SK-N-SH (cell line): ENCODE measurements around the gene MCUB. TPM values are rescaled to one million over a fixed set of nuclear protein-coding genes. Genes with fewer than 3 reads are reported as not detected.

Source experiments
- CTCF ChIA-PET: fragments of 300-600, 350-600 bp; formaldehyde crosslinking; extraction: SDS; loops from one replicate; lab custom pipeline; 2021; lab: Yijun Ruan, JAX
- POLR2A ChIA-PET: fragments of 350-600 bp; sonication (Branson Sonifier 250); formaldehyde crosslinking; extraction: SDS; loops from one replicate; lab custom pipeline; 2020; ENCODE audit warnings: antibody characterized with exemption, inconsistent platforms; lab: Yijun Ruan, JAX
- DNase-seq: peaks from one replicate; pipeline ENCODE4 v3.0.0; 2012
- H2AFZ ChIP-seq: fragments of 200-600 bp; sonication (generic); 2 replicates; pipeline ENCODE4 v1.8.1; 2016; ENCODE audit warnings: antibody characterized with exemption, mild to moderate bottlenecking, low read depth
- H3F3A ChIP-seq: fragments of 200-600 bp; sonication (generic); replicated peaks from 2 replicates; pipeline ENCODE3; 2016; ENCODE audit warnings: antibody characterized with exemption, mild to moderate bottlenecking; ENCODE audit not compliant: insufficient read depth
- H3K27ac ChIP-seq, 2 experiments: fragments of 200-500 bp in 1 of 2; fragments of 200-600 bp in 1 of 2; sonication (Bioruptor generic) in 1 of 2; sonication (generic), shearing (Covaris generic) in 1 of 2; 2 replicates each; pipeline versions ENCODE4 v1.5.1 to v1.6.1; 2014 to 2016; ENCODE audit warnings: low read depth in 2 of 2, inconsistent platforms in 1 of 2, low read length in 1 of 2, mild to moderate bottlenecking in 1 of 2, mixed read lengths in 1 of 2
- H3K27me3 ChIP-seq: fragments of 200-600 bp; sonication (generic), shearing (Covaris generic); 2 replicates; pipeline ENCODE4 v1.6.1; 2016; ENCODE audit warnings: mixed run types; ENCODE audit not compliant: insufficient read depth
- H3K36me3 ChIP-seq, 2 experiments: fragments of 200-500 bp in 1 of 2; fragments of 200-600 bp in 1 of 2; sonication (Bioruptor generic) in 1 of 2; sonication (generic) in 1 of 2; replicated peaks in 1 of 2; 2 replicates each; pipeline versions ENCODE3 to v1.5.1; 2014 to 2016; ENCODE audit warnings: low read length in 1 of 2, mild to moderate bottlenecking in 1 of 2; ENCODE audit not compliant: insufficient read depth in 2 of 2, control insufficient read depth in 1 of 2
- H3K4me1 ChIP-seq, 2 experiments: fragments of 200-500 bp in 1 of 2; fragments of 200-600 bp in 1 of 2; sonication (Bioruptor generic) in 1 of 2; sonication (generic), shearing (Covaris generic) in 1 of 2; 2 replicates each; pipeline versions ENCODE4 v1.5.1 to v1.6.1; 2014 to 2016; ENCODE audit warnings: low read depth in 1 of 2, low read length in 1 of 2, mixed run types in 1 of 2; ENCODE audit not compliant: insufficient read depth in 2 of 2, control insufficient read depth in 1 of 2
- H3K4me2 ChIP-seq: fragments of 200-600 bp; sonication (generic), shearing (Covaris generic); 2 replicates; pipeline ENCODE4 v1.6.1; 2017; ENCODE audit warnings: mixed run types
- H3K4me3 ChIP-seq, 2 experiments: fragments of 200-500 bp in 1 of 2; fragments of 200-600 bp in 1 of 2; sonication (Bioruptor generic) in 1 of 2; sonication (generic), shearing (Covaris generic) in 1 of 2; 2 replicates each; pipeline versions ENCODE4 v1.5.1 to v1.8.1; 2014 to 2016; ENCODE audit warnings: low read depth in 2 of 2, inconsistent platforms in 1 of 2, low read length in 1 of 2, mild to moderate bottlenecking in 1 of 2, mixed read lengths in 1 of 2, moderate library complexity in 1 of 2
- H3K79me2 ChIP-seq: fragments of 200-600 bp; sonication (generic); 2 replicates; pipeline ENCODE4 v1.8.1; 2017; ENCODE audit warnings: mild to moderate bottlenecking; ENCODE audit not compliant: insufficient read depth
- H3K9ac ChIP-seq: fragments of 200-600 bp; sonication (generic); 2 replicates; pipeline ENCODE4 v1.6.1; 2017; ENCODE audit warnings: mixed run types
- H3K9me2 ChIP-seq: fragments of 200-600 bp; sonication (generic); 2 replicates; pipeline ENCODE4 v1.6.1; 2017; ENCODE audit warnings: mixed run types
- H3K9me3 ChIP-seq: fragments of 200-600 bp; sonication (generic); 2 replicates; pipeline ENCODE4 v1.6.1; 2017; ENCODE audit warnings: mixed run types, mild to moderate bottlenecking, moderate library complexity
- H4K20me1 ChIP-seq: fragments of 200-600 bp; sonication (generic); 2 replicates; pipeline ENCODE4 v1.6.1; 2017; ENCODE audit warnings: mild to moderate bottlenecking, mixed run types; ENCODE audit not compliant: insufficient read depth
- CHD2 ChIP-seq: fragments of 150-350 bp; IDR thresholded peaks from 2 replicates; pipeline ENCODE4 v1.6.1; 2018; ENCODE audit warnings: low read length; ENCODE audit not compliant: partially characterized antibody
- CTCF ChIP-seq: fragments of 200-600 bp; sonication (generic); IDR thresholded peaks from 2 replicates; pipeline ENCODE4 v1.6.1; 2017; ENCODE audit warnings: antibody characterized with exemption, mild to moderate bottlenecking, moderate library complexity
- EZH2phosphoT487 ChIP-seq: fragments of 200-600 bp; sonication (generic); IDR thresholded peaks from 2 replicates; pipeline ENCODE4 v1.6.1; 2017; ENCODE audit warnings: low read depth, mixed run types, mild to moderate bottlenecking, antibody characterized with exemption, moderate library complexity, borderline replicate concordance
- FOSL2 ChIP-seq: IDR thresholded peaks from 2 replicates; pipeline ENCODE4 v1.4.0; 2012; ENCODE audit warnings: low read depth, mild to moderate bottlenecking, moderate library complexity, borderline replicate concordance
- FOXJ3 ChIP-seq: sonication (generic); formaldehyde crosslinking; IDR thresholded peaks from 2 replicates; pipeline ENCODE4 v1.5.1; 2020; ENCODE audit warnings: mild to moderate bottlenecking, missing genetic modification reagents
- GABPA ChIP-seq: IDR thresholded peaks from 2 replicates; pipeline ENCODE4 v1.4.0; 2012; ENCODE audit warnings: low read depth, mild to moderate bottlenecking
- IRF3 ChIP-seq: fragments of 150-350 bp; IDR thresholded peaks from 2 replicates; pipeline ENCODE4 v1.6.1; 2016; ENCODE audit warnings: mild to moderate bottlenecking, low read depth, low read length
- JUND ChIP-seq: IDR thresholded peaks from 2 replicates; pipeline ENCODE4 v1.4.0; 2012
- MEF2A ChIP-seq: IDR thresholded peaks from 2 replicates; pipeline ENCODE4 v1.4.0; 2012; ENCODE audit warnings: low read depth, borderline replicate concordance
- POLR2AphosphoS5 ChIP-seq: IDR thresholded peaks from 2 replicates; pipeline ENCODE4 v1.6.1; 2012; ENCODE audit warnings: low read depth, low read length
- REST ChIP-seq: IDR thresholded peaks from 2 replicates; pipeline ENCODE4 v1.6.1; 2012; ENCODE audit warnings: mild to moderate bottlenecking, low read depth, low read length, moderate library complexity
- RXRA ChIP-seq: IDR thresholded peaks from 2 replicates; pipeline ENCODE4 v1.4.0; 2012; ENCODE audit warnings: low read depth, mild to moderate bottlenecking, borderline replicate concordance
- TAF1 ChIP-seq: IDR thresholded peaks from 2 replicates; pipeline ENCODE4 v1.6.1; 2012; ENCODE audit warnings: low read depth, mild to moderate bottlenecking, low read length, moderate library complexity, borderline replicate concordance
- TCF12 ChIP-seq: IDR thresholded peaks from 2 replicates; pipeline ENCODE4 v1.4.0; 2012
- TEAD4 ChIP-seq: IDR thresholded peaks from 2 replicates; pipeline ENCODE4 v1.4.0; 2012; ENCODE audit warnings: mild to moderate bottlenecking, borderline replicate concordance; ENCODE audit not compliant: insufficient read depth
- USF1 ChIP-seq: IDR thresholded peaks from 2 replicates; pipeline ENCODE4 v1.4.0; 2012; ENCODE audit warnings: low read depth, borderline replicate concordance
- ZBTB33 ChIP-seq: IDR thresholded peaks from 2 replicates; pipeline ENCODE4 v1.4.0; 2012; ENCODE audit warnings: low read depth, borderline replicate concordance
- WGBS: methylation state at CpG from one replicate; pipeline ENCODE4 v1.1.6; 2017; ENCODE audit warnings: low lambda C conversion rate; 5-methylcytosine and 5-hydroxymethylcytosine counted together
- polyA plus RNA-seq, 3 experiments: library from polyadenylated mRNA; depleted of rRNA; stranded (reverse); fragments of >200 nt; gene quantifications; 2 replicates each; pipeline ENCODE4 v1.2.3, GENCODE V29; 2012

MCUB gene
- polyA plus RNA-seq, 1 of the 3 experiments (the other 2 are of a cell fraction): 39.3 TPM

GRCh38 chr4:109589119-109589518, 29.1 kb downstream of the MCUB start:
- H3K36me3 ChIP-seq: no peaks in the 10 kb centered on the region
- H4K20me1 ChIP-seq: no peaks in the 10 kb centered on the region
- WGBS: 100% methylated on average over 1 of the region's 2 CpGs
- POLR2A ChIA-PET: no interaction called here
- no peaks in the 10 kb centered on the region for H3K9me2 ChIP-seq
- no peaks in the 10 kb centered on the region for H3K79me2 ChIP-seq
- CTCF ChIA-PET: no interaction called here
- no peaks in the 10 kb centered on the region for H3K9me3 ChIP-seq
- no peak overlapping the region for H3K4me3 ChIP-seq
- TF ChIP-seq FOXJ3 (CRISPR knock-in tag) (no peak), TAF1 (no peak), CTCF (no peak), TCF12 (no peak), EZH2phosphoT487 (no peak), ZBTB33 (no peak), REST (no peak), IRF3 (no peak), POLR2AphosphoS5 (no peak), USF1 (no peak), GABPA (no peak), JUND (no peak), TEAD4 (no peak), FOSL2 (no peak), MEF2A (no peak), RXRA (no peak), CHD2 (no peak)
- no peaks in the 10 kb centered on the region for H3K27me3 ChIP-seq
- no peaks in the 10 kb centered on the region for H3F3A ChIP-seq
- H3K4me1 ChIP-seq: no peaks in the 10 kb centered on the region; a peak in 1 of 4 replicates
- DNase-seq: no peak
- H3K27ac ChIP-seq: no peak overlapping the region
- H3K9ac ChIP-seq: no peak overlapping the region
- no peak overlapping the region for H3K4me2 ChIP-seq
- no peak overlapping the region for H2AFZ ChIP-seq
